GM23248 (cell line): ENCODE data around the gene ZNF277.

ENCODE experiments used
- EZH2 ChIP-seq: fragments of 200-600 bp; sonication (generic); IDR thresholded peaks from 2 replicates; pipeline ENCODE4 v1.6.1; 2018; ENCODE audit warnings: antibody characterized with exemption, mild to moderate bottlenecking; ENCODE audit not compliant: insufficient read depth, poor library complexity, severe bottlenecking
- EZH2phosphoT487 ChIP-seq: fragments of 200-600 bp; sonication (generic); IDR thresholded peaks from 2 replicates; pipeline ENCODE4 v1.6.1; 2018; ENCODE audit warnings: antibody characterized with exemption, moderate library complexity, mild to moderate bottlenecking, low read depth; ENCODE audit not compliant: insufficient read depth

DNA sequence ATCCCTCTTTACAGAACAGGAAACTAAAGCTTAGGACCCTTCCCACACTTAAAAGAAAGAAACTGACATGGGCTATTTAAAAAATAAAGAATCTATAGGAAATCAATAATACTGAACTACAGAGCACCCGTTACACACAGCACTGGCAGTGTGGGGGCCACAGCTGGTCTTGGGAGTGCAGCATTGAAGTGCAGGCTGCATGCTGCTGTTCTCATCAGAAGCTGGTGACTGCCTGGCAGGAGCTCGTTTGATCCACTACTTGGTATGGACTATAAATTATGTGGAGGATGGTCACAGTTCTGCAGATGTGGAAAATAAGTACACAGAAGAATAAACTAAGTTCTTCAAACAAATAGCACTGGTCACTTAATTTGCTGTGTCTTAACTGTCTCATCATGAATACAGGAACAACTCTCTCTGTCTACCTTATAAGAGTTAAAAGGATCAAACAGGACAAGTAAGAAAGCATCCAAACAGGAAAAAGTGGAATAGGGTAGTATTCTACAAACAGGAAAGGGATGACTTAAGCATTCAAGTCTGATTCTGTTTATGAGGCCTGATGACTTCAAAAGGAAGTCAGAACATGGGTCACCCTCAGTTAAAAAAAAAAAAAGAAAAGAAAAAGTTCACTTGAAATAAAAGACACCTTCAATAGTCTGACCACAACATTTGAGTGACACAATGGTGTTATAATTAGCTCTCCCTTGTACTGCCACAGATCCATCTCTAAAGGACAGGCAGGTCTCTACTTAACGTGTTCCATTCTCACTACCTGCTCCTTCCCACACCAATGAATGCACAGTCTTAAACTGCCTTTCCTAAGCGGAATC is 21.3 kb upstream of the ZNF277 start:
- TF ChIP-seq EZH2 (no peak), EZH2phosphoT487 (no peak)
